DOHH2 (cell line): ENCODE data around the gene VRK2.

Source experiments
- EZH2phosphoT487 ChIP-seq: fragments of 200-600 bp; sonication (generic); IDR thresholded peaks from 2 replicates; pipeline ENCODE4 v1.6.1; 2017; ENCODE audit warnings: borderline replicate concordance, mild to moderate bottlenecking, antibody characterized with exemption, low read length, moderate library complexity, mixed read lengths
- TF ChIP-seq, protein P1 (sequence below): fragments of 200-600 bp; sonication (generic); IDR thresholded peaks from one replicate; pipeline ENCODE4 v1.5.1; 2014; ENCODE audit warnings: antibody characterized with exemption, mild to moderate bottlenecking, low read depth, low read length; ENCODE audit not compliant: poor library complexity, severe bottlenecking

DNA sequence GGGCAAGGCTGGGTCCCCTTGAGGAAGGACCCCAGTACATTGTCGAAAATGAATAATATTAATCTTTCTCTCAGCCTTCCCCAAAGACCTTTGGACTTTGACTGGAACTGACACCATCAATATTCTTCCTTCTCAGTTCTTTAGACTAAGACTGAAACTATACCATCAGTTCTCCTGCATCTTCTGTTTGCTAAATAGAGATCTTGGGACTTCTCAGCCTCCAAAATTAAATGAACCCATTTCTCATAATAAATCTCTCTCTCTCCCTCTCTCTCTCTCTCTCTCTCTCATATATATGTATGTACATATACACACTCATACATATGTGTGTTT lies 39.7 kb upstream of the VRK2 start:
- TF ChIP-seq, protein P1, sequence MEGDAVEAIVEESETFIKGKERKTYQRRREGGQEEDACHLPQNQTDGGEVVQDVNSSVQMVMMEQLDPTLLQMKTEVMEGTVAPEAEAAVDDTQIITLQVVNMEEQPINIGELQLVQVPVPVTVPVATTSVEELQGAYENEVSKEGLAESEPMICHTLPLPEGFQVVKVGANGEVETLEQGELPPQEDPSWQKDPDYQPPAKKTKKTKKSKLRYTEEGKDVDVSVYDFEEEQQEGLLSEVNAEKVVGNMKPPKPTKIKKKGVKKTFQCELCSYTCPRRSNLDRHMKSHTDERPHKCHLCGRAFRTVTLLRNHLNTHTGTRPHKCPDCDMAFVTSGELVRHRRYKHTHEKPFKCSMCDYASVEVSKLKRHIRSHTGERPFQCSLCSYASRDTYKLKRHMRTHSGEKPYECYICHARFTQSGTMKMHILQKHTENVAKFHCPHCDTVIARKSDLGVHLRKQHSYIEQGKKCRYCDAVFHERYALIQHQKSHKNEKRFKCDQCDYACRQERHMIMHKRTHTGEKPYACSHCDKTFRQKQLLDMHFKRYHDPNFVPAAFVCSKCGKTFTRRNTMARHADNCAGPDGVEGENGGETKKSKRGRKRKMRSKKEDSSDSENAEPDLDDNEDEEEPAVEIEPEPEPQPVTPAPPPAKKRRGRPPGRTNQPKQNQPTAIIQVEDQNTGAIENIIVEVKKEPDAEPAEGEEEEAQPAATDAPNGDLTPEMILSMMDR = no peak
- no peak for TF ChIP-seq EZH2phosphoT487
